ENCODE data around the gene CD200R1L. TPM values are rescaled to one million over a fixed set of nuclear protein-coding genes. Genes with fewer than 3 reads are reported as not detected.

CD200R1L gene
- total and polyA plus RNA-seq, 2 experiments from 2014 or later = not detected

DNA sequence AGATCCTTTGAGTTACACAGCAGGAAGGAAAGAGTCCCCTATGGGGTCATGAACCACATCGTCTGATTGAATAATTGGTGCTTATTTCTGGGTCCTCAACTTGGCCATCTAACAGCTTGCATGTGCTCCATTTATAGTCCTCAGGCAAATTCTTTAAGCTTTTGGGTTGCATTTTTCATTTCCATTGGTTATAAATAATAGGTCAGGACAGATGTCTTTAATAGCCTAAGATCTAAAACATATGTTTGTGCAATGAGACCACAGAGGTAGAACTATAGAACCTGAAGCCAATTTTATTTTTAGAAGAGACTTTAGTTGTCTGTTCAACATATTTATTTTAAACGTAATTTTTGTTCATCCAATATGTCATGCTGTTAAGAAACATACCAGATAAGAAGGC is 43.2 kb downstream of the CD200R1L start:
- no peak for DNase-seq (ENCODE audit: low spot score)
- Histone ChIP-seq H3K9me2 (ENCODE audit: insufficient read depth) (0 out of 2 replicates have a peak, but pooled peaks cover 6% of the 10 kb centered on the region), H3K4me1 (ENCODE audit: insufficient read depth) (no peaks in the 10 kb centered on the region), H3K27me3 (ENCODE audit: insufficient read depth) (no peaks in the 10 kb centered on the region), H3F3A (replicated peaks; ENCODE audit: low read depth) (no peaks in the 10 kb centered on the region), H4K20me1 (replicated peaks; ENCODE audit: insufficient read depth) (no peaks in the 10 kb centered on the region), H3K79me2 (replicated peaks; ENCODE audit: insufficient read depth) (no peaks in the 10 kb centered on the region), H3K4me2 (no peak overlapping the region), H3K36me3 (ENCODE audit: insufficient read depth) (no peaks in the 10 kb centered on the region), H3K4me3 (no peak overlapping the region), H2AFZ (no peak overlapping the region), H3K27ac (ENCODE audit: low read depth) (no peak overlapping the region)
- no peak overlapping the region for H3K4me3 Mint-ChIP-seq
- no peaks in the 10 kb centered on the region for H3K27me3 Mint-ChIP-seq (ENCODE audit: insufficient read depth, low read depth, poor library complexity)
- H3K27ac Mint-ChIP-seq = no peak overlapping the region
- no peaks in the 10 kb centered on the region for H3K36me3 Mint-ChIP-seq (ENCODE audit: low read depth)
- TF ChIP-seq REST (IDR thresholded peaks at IDR 0.05; ENCODE audit: unreplicated experiment) (no peak), JUNB (IDR thresholded peaks at IDR 0.05; ENCODE audit: unreplicated experiment) (no peak), EZH2 (IDR thresholded peaks at IDR 0.05; ENCODE audit: low read depth, unreplicated experiment) (no peak), CTCF (conservative IDR thresholded peaks at IDR 0.05; ENCODE audit: low read depth in 2 of 2) (no peak), STAT1 (IDR thresholded peaks at IDR 0.05; ENCODE audit: unreplicated experiment) (no peak)
- no peak for ATAC-seq
- no peaks in the 10 kb centered on the region for H3K9me3 Mint-ChIP-seq
- no peaks in the 10 kb centered on the region for H3K4me1 Mint-ChIP-seq

DNA sequence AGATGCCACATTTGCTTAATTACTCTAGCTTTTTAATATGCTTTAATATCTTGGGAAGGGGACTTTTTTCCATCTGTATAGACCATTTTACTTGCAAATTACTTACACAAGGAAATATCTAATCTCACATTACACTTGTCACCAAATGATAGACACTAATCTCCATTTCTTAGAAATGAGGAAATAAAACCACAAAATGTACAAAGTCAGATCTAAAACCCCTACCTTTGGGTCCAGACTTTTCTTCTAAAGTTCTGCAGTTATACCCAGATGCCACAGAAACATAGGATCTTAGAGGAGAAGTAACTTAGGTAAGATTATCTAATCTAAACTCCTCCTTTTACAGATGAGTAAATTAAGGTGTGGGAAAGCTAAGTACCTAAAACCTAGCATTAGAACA is 44.3 kb downstream of the CD200R1L start:
- no peaks in the 10 kb centered on the region for H3K27me3 Mint-ChIP-seq (ENCODE audit: insufficient read depth, low read depth, poor library complexity)
- H3K9me2 ChIP-seq (ENCODE audit: insufficient read depth) = 0 out of 2 replicates have a peak, but pooled peaks cover 6% of the 10 kb centered on the region
- no peaks in the 10 kb centered on the region for H3F3A ChIP-seq (replicated peaks; ENCODE audit: low read depth)
- H3K27me3 ChIP-seq (ENCODE audit: insufficient read depth) = no peaks in the 10 kb centered on the region
- H3K4me1 ChIP-seq (ENCODE audit: insufficient read depth) = no peaks in the 10 kb centered on the region
- no peaks in the 10 kb centered on the region for H4K20me1 ChIP-seq (replicated peaks; ENCODE audit: insufficient read depth)
- no peak overlapping the region for H3K4me3 Mint-ChIP-seq
- no peak overlapping the region for H3K27ac ChIP-seq (ENCODE audit: low read depth)
- H3K36me3 ChIP-seq (ENCODE audit: insufficient read depth) = no peaks in the 10 kb centered on the region
- H3K36me3 Mint-ChIP-seq (ENCODE audit: low read depth) = no peaks in the 10 kb centered on the region
- no peaks in the 10 kb centered on the region for H3K9me3 Mint-ChIP-seq
- H3K27ac Mint-ChIP-seq = no peak overlapping the region
- DNase-seq (ENCODE audit: low spot score) (no peak), ATAC-seq (no peak)
- no peak overlapping the region for H2AFZ ChIP-seq
- H3K4me3 ChIP-seq = no peak overlapping the region
- H3K4me1 Mint-ChIP-seq = no peaks in the 10 kb centered on the region
- H3K79me2 ChIP-seq (replicated peaks; ENCODE audit: insufficient read depth) = no peaks in the 10 kb centered on the region
- H3K4me2 ChIP-seq = no peak overlapping the region
- no peak for TF ChIP-seq POLR2AphosphoS5 (IDR thresholded peaks at IDR 0.05; ENCODE audit: low read depth)
- no peak for TF ChIP-seq NANOG (IDR thresholded peaks at IDR 0.05; ENCODE audit: borderline replicate concordance)
- TF ChIP-seq, protein P1, sequence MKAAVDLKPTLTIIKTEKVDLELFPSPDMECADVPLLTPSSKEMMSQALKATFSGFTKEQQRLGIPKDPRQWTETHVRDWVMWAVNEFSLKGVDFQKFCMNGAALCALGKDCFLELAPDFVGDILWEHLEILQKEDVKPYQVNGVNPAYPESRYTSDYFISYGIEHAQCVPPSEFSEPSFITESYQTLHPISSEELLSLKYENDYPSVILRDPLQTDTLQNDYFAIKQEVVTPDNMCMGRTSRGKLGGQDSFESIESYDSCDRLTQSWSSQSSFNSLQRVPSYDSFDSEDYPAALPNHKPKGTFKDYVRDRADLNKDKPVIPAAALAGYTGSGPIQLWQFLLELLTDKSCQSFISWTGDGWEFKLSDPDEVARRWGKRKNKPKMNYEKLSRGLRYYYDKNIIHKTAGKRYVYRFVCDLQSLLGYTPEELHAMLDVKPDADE (IDR thresholded peaks at IDR 0.05) = no peak
- TF ChIP-seq REST (IDR thresholded peaks at IDR 0.05; ENCODE audit: unreplicated experiment) = no peak
- TF ChIP-seq STAT1 (IDR thresholded peaks at IDR 0.05; ENCODE audit: unreplicated experiment) = no peak
- no peak for TF ChIP-seq CREB1 (CRISPR knock-in tag; IDR thresholded peaks at IDR 0.05; ENCODE audit: low read depth)
- no peak for TF ChIP-seq ZNF114 (CRISPR knock-in tag; IDR thresholded peaks at IDR 0.05)
- TF ChIP-seq EZH2 (IDR thresholded peaks at IDR 0.05; ENCODE audit: low read depth, unreplicated experiment) = no peak
- no peak for TF ChIP-seq CTCF (conservative IDR thresholded peaks at IDR 0.05; ENCODE audit: low read depth in 2 of 2)
- no peak for TF ChIP-seq ZNF331 (CRISPR knock-in tag; IDR thresholded peaks at IDR 0.05; ENCODE audit: low read depth)
- TF ChIP-seq JUNB (IDR thresholded peaks at IDR 0.05; ENCODE audit: unreplicated experiment) = no peak
- no peak for TF ChIP-seq EZH2phosphoT487 (IDR thresholded peaks at IDR 0.05; ENCODE audit: unreplicated experiment)
